HG03103 (cell line): ENCODE data around the gene SMYD5.
"Not testable (repeated sequence)": the region's sequence is repeated elsewhere in the genome, so short reads cannot be mapped to it uniquely, and the experiment has no call there.

Source experiments
- ATAC-seq: cut with Tn5 transposase; IDR thresholded peaks from one replicate; pipeline ENCODE4 v1.9.1; 2021; ENCODE audit warnings: low read depth; ENCODE audit not compliant: unreplicated experiment

The SMYD5 gene

DNA sequence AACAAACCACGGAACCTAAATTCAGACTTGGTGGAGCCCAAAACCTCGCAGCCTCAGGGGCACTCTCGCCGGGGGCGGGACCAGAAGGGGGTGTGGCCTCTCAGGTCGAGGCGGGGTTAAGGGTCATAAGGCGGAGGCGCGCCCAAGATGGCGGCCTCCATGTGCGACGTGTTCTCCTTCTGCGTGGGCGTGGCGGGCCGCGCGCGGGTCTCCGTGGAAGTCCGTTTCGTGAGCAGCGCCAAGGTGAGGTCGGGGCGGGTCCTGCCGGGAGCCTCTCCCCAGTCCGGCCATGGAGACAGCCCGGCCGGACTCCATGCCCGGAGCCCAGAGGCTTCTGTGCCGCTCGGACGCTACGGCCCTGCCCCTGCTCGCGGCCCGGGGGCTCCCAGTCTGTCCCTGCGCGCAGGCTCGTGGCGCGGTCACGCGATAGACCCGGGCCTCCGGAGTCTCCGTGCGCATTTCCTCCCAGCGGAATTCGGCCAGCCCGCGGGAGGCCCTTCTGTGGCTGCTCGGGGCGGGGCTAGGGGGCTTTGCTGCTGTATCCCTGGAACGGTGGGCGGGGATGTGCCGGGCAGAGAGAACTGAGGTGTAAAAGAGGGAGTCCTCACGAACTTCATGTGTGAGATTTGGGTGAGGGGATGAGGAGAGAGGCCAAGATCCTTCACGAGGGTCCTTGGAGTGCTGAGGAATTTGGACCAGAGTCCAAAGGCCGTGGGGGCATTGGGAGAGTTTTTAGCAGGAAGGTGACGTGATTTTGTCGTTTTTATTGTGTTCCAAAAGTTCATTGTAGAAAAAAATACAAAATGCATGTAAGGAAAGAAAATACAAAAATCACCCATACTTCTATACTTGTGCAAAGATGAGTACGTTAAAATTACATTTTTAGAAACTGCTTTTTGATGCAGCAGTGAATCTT is at the start of gene SMYD5:
Gene SMYD5 (plus strand): TSS at position 126 of the 916 bp plus-strand sequence. CDS start 22 bp downstream, at position 148.
- ATAC-seq = peak; percentile 92

DNA sequence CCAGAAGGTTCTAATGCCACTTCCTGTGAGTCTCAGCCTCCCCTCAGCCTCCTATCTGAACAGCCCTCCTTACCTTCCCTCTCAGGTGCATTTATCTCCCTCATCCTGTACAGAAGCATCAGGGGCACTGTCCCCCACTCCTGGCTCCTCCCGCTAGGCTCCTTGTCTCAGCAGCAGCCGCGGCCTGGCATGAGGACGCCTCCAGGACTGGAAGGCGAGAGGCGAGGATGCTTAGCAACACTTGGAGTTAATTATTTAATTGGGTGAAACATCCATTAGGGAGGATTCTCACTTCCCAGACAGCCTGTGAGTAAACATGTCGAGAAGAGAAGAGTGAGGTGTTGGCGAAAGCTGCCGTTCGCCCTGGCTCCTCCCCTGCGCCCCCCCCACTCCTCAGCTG is 48.1 kb upstream of the SMYD5 start:
- ATAC-seq = not testable (repeated sequence)

DNA sequence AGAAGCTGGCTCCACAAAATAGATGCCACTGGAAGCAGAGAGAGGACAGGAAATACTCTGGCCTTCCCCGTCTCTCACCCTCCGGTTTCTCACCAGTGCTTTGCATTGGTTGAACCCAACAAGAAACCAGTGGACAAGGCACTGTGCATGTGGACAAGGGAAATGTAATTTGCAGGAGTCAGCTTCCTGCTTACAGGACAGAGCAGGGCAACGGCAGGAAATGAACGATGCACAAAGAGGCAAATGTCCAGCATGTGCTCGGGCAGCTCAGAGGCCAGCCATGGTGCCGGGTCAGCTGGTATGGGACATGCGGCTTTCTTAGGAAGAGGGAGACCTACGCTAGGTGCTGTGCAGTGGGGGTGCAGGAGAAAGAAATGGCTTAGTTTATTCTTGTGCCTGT is 47.2 kb upstream of the SMYD5 start:
- not testable (repeated sequence) for ATAC-seq

DNA sequence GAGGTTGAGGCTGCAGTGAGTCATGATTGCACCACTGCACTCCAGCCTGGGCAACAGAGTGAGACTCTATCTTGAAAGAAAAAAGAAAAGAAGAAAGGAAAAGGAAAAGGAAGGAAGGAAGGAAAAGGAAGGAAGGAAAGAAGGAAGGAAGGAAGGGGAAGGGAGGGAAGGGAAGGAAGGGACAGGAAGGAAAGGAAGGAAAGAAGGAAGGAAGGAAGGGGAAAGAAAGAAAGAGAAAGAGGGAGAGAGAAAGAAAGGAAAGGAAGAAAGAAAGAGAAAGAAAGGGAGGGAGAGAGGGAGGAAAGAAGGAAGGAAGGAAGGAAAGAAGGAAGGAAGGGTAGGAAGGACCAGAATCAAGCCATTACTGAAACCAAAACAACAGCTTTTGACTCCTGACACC is 45.7 kb upstream of the SMYD5 start:
- not testable (repeated sequence) for ATAC-seq

DNA sequence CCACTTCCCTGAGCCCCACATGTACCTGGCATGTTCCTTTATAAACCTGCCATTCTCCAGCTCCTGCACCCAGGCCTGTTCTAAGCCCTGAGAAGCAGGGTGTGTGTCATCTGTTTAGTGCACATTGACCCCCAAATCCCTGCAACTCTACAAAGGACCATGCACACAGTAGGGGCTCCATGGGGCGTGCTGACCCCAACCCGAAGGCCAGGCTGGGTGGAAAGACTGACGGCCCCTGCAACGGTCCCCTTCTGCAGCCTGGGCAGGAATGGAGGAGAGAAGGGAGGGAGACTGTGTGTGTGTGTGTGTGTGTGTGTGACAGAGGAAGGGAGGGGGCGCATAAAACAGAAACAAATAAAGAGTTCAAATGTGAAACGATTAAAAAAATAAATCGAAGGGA is 43.7 kb upstream of the SMYD5 start:
- ATAC-seq = not testable (repeated sequence)

DNA sequence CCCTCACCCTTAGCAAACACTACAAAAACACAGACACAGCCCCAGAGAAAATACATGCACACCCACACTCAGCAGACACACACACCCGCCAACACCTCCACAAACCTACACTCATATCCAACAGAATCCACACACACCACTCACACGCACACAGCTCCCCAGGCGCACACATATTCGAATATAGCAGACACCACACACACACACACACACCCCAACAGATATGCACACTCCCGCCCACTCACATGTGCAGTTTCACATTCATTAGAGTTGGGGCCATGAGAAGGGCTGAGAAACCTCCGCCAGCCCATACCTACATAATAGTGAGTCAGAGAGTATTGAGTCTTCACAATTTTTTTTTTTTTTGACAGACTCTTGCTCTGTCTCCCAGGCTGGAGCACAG is 41.1 kb upstream of the SMYD5 start:
- ATAC-seq = no peak

DNA sequence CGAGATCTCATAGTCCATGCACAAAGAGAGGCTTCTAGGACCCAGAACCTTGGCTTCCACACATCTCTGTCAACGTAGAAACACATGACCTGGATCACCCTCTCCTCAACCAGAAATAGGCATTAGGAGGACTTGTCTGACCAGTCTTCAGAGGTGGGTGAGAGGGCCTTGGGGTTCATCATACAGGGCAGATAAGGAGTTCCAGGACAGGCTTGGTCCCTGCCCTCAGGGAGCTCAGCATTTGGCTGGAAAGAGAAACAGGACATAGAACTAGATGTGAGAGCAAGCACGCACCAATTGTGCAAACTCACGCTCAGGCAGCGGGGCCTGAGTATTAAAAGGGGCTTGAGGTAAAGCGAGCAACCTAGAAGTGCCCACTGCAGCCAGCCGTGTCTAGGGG is 40.3 kb upstream of the SMYD5 start:
- ATAC-seq = no peak

DNA sequence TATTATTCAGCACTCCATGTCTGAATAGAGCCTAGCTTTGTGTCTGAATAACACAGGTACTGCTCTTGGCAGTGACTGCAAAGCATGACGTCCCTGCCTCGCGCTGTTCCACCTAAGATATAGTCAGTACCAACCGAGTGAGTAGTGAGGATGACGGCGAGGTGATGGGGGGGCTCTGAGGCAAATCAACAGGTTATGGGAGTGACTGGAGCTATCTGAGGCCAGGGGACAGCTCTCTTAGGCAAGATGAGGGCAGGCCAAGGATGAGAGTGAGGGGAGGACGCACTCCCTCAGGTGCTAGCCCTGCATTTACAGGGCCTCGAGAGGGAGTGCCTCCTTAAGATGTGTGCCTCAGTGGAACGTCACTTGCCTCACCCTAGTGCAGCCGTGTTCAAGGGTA is 39.8 kb upstream of the SMYD5 start:
- ATAC-seq = no peak

DNA sequence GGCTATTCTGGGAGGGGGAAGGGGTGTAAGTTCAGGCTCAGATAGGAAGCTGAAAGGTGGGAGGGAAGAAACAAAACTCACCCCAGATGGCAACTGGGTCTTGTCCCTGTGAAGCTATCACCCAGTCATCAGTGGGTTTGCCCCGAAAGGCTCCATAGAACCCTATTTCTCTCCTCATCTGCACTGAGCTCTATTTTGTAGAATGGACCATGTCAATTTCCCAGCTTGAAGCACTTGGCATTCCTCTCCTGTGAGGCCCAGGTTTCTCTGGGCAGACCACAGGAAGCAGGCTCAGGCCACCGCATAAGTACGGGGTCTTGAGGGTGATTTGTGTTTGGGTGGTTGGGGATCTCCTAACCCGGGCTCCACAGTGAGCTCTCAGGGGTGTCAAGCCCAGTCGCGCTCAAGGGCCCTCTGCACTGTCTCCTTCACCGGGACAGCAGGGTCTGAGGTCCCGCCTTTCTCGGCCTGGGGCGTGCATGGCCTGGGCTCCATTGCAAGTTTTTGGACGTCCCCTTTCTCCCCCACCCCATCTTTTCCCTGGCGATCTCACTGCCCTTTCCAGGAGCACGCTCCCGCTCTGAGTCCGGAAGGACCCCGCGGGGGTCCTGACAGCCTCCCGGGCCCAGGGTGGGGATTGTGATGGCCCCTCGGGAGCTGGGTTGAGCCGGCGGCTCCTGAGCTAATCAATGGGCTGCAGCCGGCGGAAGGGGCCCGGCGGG is 38.9 kb upstream of the SMYD5 start:
- ATAC-seq = no peak

DNA sequence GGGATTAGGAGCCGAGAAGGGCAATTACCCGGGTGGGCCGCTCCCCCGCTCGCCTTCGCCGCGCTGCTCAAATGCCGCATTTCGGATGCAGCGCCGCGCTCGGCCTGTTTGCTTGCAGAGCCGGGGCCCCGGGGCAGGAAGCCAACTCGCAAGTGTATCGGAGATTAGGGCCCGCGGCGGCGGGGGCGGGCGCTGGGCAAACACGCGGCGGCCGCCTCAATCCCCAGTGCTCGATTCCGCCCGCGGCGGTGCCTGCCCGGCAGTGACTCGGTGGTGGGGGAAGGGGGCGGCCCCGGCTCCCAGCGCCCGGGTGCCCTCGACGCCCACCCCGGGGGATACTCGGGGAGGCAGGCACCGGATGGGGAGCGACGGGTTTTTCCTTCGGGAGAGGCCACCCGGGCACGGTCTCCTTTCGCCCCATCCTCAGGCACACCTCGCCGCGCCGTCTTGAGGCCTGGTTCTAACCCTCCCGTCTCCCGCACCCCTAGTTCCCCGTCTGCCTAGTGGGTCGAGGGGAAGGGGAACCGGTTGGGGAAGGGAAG is 38.3 kb upstream of the SMYD5 start:
- ATAC-seq = no peak

DNA sequence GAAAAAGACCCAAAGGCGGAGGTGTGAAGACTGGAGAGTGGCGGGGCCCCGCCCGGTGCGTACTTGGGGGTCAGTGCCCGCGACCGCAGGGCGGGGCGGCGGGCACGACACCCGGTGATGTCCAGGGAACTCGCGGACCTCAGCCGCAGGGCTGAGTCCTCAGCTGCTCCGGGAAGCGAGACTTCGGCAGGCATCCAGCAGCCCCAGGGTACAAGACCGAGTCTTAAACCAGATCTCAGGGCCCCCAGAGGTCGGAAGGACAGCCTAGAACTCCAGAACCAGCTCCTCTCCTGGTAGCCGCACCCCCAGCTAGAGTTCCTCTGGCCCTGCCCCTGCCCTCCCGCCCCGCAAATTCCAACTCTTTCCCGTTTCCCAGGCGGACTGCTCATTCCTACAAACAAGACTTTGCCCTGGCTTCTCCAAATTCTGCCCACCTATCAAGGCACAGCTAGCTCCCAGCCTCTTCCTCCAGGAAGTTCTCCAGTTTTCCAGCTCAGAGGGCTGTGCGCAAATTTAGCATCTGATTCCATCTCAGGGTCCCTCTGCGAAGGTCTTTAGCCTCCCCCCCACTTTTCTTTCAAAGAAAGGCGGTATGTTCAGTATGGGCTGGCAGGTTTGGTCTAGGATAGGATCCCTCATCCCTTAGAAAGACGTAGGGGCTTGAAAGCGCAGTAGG is 37.7 kb upstream of the SMYD5 start:
- ATAC-seq = no peak

DNA sequence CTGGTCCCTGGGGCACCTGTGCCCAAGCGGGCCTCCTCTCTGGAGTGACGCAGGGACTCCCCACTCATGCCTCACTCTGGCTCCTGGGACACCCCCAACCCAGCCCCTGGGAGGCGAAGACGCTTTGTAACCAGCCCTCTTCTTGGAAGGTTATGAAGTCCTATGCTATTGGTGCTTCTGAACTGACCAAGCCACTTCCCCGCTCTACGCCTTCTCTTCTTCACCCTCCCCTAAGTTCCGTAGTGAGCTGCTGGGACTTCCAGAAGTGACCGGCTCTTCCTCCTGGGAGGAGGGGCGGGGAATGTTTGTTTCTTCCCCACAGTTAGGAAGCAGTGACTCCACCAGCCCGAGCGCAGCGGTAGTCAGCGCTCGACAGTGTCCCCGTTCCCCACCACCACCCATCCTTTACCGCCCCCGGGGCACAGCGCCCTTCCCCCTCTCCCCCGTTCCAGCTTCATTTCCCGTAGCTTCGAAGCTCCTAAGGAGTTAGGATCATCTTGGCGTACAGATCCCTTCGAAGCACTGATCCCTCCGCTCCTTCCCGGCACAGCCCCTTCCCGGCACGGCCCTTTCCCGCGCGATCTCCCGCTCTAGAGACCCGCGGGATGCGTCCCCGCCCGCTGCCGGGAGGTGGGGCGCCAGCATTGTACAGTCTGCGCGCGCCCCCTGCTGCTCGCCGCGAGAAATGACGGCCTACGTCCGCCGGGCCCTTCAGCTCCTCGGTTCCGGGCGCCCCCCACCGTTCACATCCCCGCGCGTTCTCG is 37.0 kb upstream of the SMYD5 start:
- peak; percentile 84 for ATAC-seq

DNA sequence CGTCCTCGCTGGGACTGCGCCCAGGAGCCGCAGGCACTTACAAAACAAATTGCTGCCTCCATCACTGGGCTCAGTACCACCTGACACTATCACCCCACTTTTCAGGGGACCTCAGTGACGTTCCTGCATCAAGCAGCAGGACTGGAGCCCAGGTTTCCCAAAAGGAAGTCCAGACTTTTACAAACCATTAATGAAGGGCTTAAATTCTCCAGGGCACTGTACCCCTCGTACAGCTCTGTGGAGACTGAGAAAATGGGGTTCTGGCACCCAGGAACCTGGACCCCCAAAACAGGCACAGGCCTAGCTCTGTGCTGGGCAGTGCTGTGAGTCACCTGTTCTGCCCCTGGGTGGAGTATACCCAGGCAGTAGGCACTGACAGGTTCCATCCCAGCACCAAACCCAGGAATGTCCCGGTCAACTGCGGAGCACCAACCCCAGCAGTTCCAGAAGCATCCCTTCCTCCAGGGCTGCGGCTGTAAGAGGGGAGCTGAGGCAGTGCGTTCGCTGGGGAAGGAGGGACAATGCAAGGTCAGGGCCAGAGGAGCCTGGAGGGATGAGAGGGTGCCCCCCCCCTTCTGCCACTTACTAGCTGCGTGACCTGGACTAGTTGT is 36.3 kb upstream of the SMYD5 start:
- ATAC-seq = no peak

DNA sequence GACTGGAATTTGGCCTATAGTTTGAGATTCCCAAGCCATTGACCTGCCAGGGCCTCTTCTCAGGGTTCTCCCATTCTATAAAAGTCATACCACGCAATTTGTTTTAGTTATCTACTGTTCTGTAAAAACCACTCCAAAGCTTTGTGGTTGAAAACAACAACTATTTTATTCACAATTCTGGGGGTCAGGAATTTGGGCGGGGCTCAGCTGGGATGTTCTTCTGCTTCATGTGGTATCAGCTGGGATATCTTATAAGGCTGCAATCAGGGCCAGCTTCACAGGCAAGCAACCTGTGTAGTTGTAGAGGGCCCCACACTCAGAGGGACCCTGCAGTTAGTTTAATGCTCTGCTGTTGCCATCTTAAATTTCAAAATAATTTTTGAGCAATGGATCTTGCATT is 28.1 kb upstream of the SMYD5 start:
- no peak for ATAC-seq

DNA sequence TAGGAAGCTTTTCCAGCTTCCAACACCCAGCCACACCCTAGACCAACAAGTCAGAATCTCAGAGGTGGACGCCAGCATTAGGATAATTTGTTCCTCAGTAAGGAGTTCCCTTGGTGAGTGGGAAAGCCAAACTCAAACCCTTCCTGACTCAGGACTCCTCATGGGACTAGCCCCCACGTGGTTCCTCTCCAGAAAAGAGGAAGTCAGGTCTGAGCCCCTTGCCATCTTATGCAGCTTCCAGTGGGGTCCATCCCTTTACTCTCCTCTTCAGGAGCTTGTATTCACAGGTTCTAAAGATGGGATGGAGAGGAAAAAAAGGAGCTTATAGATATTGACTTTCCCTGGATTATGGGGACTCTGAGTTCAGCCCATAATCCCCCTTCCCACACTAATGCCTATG is 26.5 kb upstream of the SMYD5 start:
- ATAC-seq = no peak

DNA sequence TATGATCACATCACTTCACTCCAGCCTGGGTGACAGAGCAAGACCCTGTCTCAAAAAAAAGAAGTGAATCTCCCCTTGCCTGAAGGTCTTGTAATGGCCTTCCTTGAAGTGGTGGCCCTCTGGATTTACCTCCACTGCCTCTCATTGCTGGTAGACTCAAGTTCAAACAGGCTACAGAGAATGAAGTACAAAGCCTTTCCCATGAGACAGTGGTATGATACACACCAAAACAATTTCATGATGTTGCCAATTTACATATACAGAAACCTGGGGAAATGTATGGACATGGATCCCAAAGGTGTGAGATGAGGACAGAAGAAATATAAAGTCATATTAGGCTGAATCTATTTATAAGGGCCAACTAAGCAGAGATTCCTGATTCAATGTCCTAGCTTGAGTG is 16.5 kb upstream of the SMYD5 start:
- ATAC-seq = no peak

DNA sequence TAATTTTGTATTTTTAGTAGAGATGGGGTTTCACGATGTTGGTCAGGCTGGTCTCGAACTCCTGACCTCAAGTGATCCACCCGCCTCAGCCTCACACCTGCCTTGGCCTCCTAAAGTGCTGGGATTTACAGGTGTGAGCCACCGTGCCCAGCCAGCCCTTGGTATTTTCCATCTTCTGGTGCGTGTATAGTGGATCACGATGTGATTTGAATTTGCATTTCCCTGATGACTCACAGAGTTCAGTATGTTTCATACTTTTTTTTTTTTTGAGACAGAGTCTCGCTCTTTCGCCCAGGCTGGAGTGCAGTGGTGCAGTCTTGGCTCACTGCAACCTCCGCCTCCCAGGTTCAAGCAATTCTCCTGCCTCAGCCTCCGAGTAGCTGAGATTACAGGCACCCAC is 13.8 kb upstream of the SMYD5 start:
- not testable (repeated sequence) for ATAC-seq

DNA sequence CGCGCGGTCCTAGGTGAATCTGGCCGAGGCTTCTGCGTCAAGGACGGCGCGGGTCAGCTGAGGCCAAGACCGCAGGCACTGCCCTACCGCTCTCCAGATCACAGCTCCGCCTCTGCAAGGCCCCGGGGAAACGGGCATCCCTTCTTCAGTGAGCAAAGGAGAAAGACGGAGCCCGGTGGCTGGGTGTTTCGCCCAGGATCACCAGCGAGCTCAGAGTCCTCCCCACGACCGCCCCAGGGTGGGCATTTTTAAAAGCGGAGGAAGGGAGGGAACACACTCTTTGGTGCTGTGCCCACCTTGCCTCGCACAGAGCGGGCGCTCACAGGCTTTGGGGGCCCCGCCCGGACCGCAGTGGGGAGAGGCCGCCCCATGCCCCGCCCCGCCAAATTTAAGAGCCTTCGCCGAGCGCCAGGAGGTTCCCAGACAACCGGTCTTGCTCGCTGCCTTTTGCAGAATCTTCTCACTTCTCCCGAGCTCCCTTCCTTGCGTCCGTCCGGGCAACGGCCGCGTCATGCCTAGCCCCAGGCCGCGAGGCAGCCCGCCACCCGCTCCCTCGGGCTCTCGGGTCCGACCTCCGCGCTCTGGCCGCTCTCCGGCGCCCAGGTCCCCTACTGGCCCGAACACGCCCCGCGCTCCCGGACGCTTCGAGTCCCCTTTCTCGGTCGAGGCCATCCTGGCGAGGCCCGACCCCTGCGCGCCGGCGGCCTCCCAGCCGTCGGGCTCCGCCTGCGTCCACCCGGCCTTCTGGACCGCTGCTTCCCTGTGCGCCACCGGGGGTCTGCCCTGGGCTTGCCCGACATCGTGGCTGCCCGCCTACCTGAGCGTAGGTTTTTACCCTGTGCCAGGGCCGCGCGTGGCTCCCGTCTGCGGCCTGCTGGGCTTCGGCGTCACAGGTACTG is 11.6 kb upstream of the SMYD5 start, which contains the start of gene NOTO:
Gene NOTO (plus strand): TSS at position 419 of the 899 bp plus-strand sequence. CDS start 93 bp downstream, at position 512.
- ATAC-seq = no peak
